Measurements from ENCODE around the gene GNAO1. TPM values are rescaled to one million over a fixed set of nuclear protein-coding genes. Genes with fewer than 3 reads are reported as not detected.

The GNAO1 gene
- polyA plus RNA-seq, 4 donors = 0.81 to 8.2 (median 3.2) TPM

DNA sequence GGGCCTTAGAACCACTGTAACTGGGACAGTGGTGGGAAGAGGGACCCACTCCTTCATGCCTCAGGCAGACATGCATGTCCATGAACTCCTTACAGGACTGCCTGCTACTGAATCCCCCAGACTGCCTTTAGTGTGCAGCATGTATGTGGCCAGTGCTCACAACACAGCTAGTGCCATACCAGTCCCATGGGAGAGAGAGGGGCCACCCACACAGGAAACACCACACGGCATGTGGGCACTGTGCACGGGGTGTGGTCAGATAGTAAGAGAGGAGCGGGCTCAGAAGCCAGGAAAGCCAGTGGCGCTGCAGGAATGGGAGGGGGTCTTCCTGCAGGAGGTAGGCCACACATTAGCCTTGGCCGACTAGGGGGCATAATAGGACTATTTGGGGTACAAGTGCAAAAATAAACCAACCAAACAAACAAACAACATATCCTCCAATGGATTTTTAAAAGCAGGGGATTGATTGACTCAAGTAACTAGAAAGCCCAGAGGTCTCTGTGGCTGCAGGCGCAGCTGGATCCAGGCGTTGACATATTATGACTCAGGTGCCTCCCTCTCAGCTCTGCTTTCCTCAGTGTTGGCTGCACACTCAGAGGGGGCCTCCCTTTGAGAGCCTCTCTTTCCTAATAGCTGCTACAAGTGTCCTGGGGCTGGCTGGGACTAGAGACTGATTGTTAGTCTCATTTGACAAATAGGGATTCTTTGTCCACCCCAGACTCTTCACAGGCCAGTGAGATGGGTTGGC is 129.7 kb downstream of the GNAO1 start:
- Histone ChIP-seq H3K36me3 (ENCODE audit: control insufficient read depth in 3 of 3, insufficient read depth in 2 of 3, low read depth in 1 of 3, low read length in 3 of 3) (no peaks in the 10 kb centered on the region), H3K4me1 (ENCODE audit: control insufficient read depth in 3 of 3, insufficient read depth in 2 of 3, low read depth in 1 of 3, low read length in 2 of 3) (no peaks in the 10 kb centered on the region), H3K4me3 (ENCODE audit: low read depth in 1 of 3, low read length in 3 of 3) (no peak overlapping the region), H3K9me3 (ENCODE audit: control insufficient read depth in 2 of 2, insufficient read depth in 1 of 2, low read depth in 1 of 2, low read length in 1 of 2) (no peaks in the 10 kb centered on the region), H3K27ac (ENCODE audit: low read depth in 1 of 3, low read length in 2 of 3) (no peak overlapping the region), H3K27me3 (ENCODE audit: control insufficient read depth in 3 of 3, insufficient read depth in 3 of 3, low read length in 3 of 3) (peaks cover 0 to 9% (median 0%) of the 10 kb centered on the region in 3 donors)
- FAIRE-seq = no peak
- 66 to 74% (median 71%) methylated on average over 7 of the region's 7 CpGs for WGBS, 3 donors
- no peak for DNase-seq

GRCh38 chr16:56321571-56321970 is 130.3 kb downstream of the GNAO1 start:
- FAIRE-seq (no peak), DNase-seq (no peak)
- 80 to 93% (median 82%) methylated on average over 9 of the region's 9 CpGs for WGBS, 3 donors
- Histone ChIP-seq H3K36me3 (ENCODE audit: control insufficient read depth in 3 of 3, insufficient read depth in 2 of 3, low read depth in 1 of 3, low read length in 3 of 3) (no peaks in the 10 kb centered on the region), H3K4me3 (ENCODE audit: low read depth in 1 of 3, low read length in 3 of 3) (no peak overlapping the region), H3K4me1 (ENCODE audit: control insufficient read depth in 3 of 3, insufficient read depth in 2 of 3, low read depth in 1 of 3, low read length in 2 of 3) (no peaks in the 10 kb centered on the region), H3K9me3 (ENCODE audit: control insufficient read depth in 2 of 2, insufficient read depth in 1 of 2, low read depth in 1 of 2, low read length in 1 of 2) (no peaks in the 10 kb centered on the region), H3K27me3 (ENCODE audit: control insufficient read depth in 3 of 3, insufficient read depth in 3 of 3, low read length in 3 of 3) (peaks cover 0 to 9% (median 0%) of the 10 kb centered on the region in 3 donors), H3K27ac (ENCODE audit: low read depth in 1 of 3, low read length in 2 of 3) (no peak overlapping the region)

DNA sequence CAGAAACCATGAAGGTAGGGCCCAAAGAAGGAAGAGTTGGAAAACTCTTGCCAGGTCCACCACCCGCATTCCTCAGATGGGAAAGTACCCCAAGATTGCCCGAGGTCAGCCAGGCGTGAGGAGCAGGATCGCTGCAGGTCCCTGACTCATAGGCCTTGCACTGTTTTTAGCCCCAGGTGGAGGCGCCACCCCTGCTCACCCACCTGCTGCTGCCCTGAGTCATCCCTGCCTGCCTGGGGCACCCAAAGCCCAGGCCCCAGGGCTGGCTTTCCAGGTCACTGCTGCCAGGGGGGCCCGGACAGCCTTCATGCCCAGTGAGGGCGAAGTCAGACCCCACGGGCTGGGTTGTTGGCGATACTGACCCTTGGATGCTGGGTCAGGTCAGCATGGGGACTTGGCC is 133.1 kb downstream of the GNAO1 start:
- Histone ChIP-seq H3K27me3 (ENCODE audit: control insufficient read depth in 3 of 3, insufficient read depth in 3 of 3, low read length in 3 of 3) (no peaks in the 10 kb centered on the region), H3K4me1 (ENCODE audit: control insufficient read depth in 3 of 3, insufficient read depth in 2 of 3, low read depth in 1 of 3, low read length in 2 of 3) (no peaks in the 10 kb centered on the region), H3K4me3 (ENCODE audit: low read depth in 1 of 3, low read length in 3 of 3) (no peak overlapping the region), H3K9me3 (ENCODE audit: control insufficient read depth in 2 of 2, insufficient read depth in 1 of 2, low read depth in 1 of 2, low read length in 1 of 2) (no peaks in the 10 kb centered on the region), H3K27ac (ENCODE audit: low read depth in 1 of 3, low read length in 2 of 3) (no peak overlapping the region), H3K36me3 (ENCODE audit: control insufficient read depth in 3 of 3, insufficient read depth in 2 of 3, low read depth in 1 of 3, low read length in 3 of 3) (no peaks in the 10 kb centered on the region)
- DNase-seq = no peak
- WGBS, 3 donors = 71 to 84% (median 81%) methylated on average over 9 of the region's 9 CpGs
- no peak for FAIRE-seq

DNA sequence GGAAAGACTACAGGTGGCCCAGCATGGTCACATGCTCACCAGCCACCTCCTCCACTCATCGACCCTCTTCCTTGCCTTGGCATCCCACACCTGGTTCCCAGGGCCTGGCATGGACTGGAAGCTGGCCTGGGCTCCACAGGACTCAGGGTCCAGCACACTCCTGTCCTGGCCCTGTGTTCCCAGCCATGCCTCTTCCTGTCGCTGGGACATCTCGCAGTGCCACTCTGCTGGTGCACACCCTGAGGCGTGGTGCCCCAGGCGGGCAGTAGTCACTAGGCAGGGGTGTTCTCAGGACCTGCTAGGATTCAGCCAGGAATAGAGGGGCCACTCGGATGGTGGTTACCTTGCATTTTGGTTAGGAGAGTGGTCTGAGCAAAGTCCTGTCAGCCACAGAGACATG is 134.7 kb downstream of the GNAO1 start:
- no peaks in the 10 kb centered on the region for H3K36me3 ChIP-seq (ENCODE audit: control insufficient read depth in 3 of 3, insufficient read depth in 2 of 3, low read depth in 1 of 3, low read length in 3 of 3)
- H3K27ac ChIP-seq (ENCODE audit: low read depth in 1 of 3, low read length in 2 of 3) = no peak overlapping the region
- 81 to 89% (median 87%) methylated on average over 6 of the region's 6 CpGs for WGBS, 3 donors
- FAIRE-seq = no peak
- no peaks in the 10 kb centered on the region for H3K4me1 ChIP-seq (ENCODE audit: control insufficient read depth in 3 of 3, insufficient read depth in 2 of 3, low read depth in 1 of 3, low read length in 2 of 3)
- H3K9me3 ChIP-seq (ENCODE audit: control insufficient read depth in 2 of 2, insufficient read depth in 1 of 2, low read depth in 1 of 2, low read length in 1 of 2) = no peaks in the 10 kb centered on the region
- H3K4me3 ChIP-seq (ENCODE audit: low read depth in 1 of 3, low read length in 3 of 3) = no peak overlapping the region
- no peaks in the 10 kb centered on the region for H3K27me3 ChIP-seq (ENCODE audit: control insufficient read depth in 3 of 3, insufficient read depth in 3 of 3, low read length in 3 of 3)
- no peak for DNase-seq

GRCh38 chr16:56327071-56327928 is 136.0 kb downstream of the GNAO1 start:
- no peak for DNase-seq
- Histone ChIP-seq H3K36me3 (ENCODE audit: control insufficient read depth in 3 of 3, insufficient read depth in 2 of 3, low read depth in 1 of 3, low read length in 3 of 3) (peaks cover 0 to 3% (median 2%) of the 10 kb centered on the region in 3 donors), H3K4me1 (ENCODE audit: control insufficient read depth in 3 of 3, insufficient read depth in 2 of 3, low read depth in 1 of 3, low read length in 2 of 3) (no peaks in the 10 kb centered on the region), H3K9me3 (ENCODE audit: control insufficient read depth in 2 of 2, insufficient read depth in 1 of 2, low read depth in 1 of 2, low read length in 1 of 2) (no peaks in the 10 kb centered on the region), H3K27ac (ENCODE audit: low read depth in 1 of 3, low read length in 2 of 3) (no peak overlapping the region), H3K27me3 (ENCODE audit: control insufficient read depth in 3 of 3, insufficient read depth in 3 of 3, low read length in 3 of 3) (no peaks in the 10 kb centered on the region), H3K4me3 (ENCODE audit: low read depth in 1 of 3, low read length in 3 of 3) (no peak overlapping the region)
- FAIRE-seq = no peak
- 83 to 86% (median 84%) methylated on average over 18 of the region's 18 CpGs for WGBS, 3 donors

- no peak for FAIRE-seq
- H3K36me3 ChIP-seq (ENCODE audit: control insufficient read depth in 3 of 3, insufficient read depth in 2 of 3, low read depth in 1 of 3, low read length in 3 of 3) = peaks cover 0 to 3% (median 2%) of the 10 kb centered on the region in 3 donors
Observed at GRCh38 chr16:56327929-56328258, 136.6 kb downstream of the GNAO1 start.

DNA sequence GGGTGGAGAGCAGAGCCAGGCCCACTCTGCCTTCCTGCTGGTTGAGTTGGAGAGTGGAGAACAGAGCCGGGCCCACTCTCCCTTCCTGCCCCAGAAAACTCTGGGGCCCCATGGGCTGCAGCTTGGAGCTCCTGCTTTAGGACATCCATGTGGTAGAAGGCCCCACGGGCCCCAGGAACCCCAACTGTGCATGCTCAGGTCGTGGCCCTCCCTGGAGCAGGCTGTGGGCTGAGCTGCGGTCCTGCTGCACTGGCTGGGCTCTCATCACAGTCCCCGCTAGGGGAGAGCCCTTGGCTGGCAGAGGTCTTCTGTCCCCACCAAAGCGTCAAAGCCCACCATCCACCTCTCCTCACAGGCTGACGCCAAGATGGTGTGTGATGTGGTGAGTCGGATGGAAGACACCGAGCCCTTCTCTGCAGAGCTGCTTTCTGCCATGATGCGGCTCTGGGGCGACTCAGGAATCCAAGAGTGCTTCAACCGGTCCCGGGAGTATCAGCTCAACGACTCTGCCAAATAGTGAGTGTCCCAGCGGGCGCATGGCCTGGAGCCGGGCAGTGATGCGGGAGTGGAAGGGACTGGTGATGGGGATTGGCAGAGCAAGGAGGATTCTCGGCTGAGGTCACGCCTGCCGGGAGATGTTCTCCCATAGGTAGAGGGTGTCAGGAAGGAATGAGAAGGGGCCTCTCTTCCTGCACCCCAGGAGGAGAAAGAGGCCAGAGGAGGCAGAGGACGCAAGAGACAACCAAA is 137.2 kb downstream of the GNAO1 start:
- Histone ChIP-seq H3K9me3 (ENCODE audit: control insufficient read depth in 2 of 2, insufficient read depth in 1 of 2, low read depth in 1 of 2, low read length in 1 of 2) (no peaks in the 10 kb centered on the region), H3K36me3 (ENCODE audit: control insufficient read depth in 3 of 3, insufficient read depth in 2 of 3, low read depth in 1 of 3, low read length in 3 of 3) (peaks cover 0 to 3% (median 2%) of the 10 kb centered on the region in 3 donors), H3K4me1 (ENCODE audit: control insufficient read depth in 3 of 3, insufficient read depth in 2 of 3, low read depth in 1 of 3, low read length in 2 of 3) (no peaks in the 10 kb centered on the region), H3K27me3 (ENCODE audit: control insufficient read depth in 3 of 3, insufficient read depth in 3 of 3, low read length in 3 of 3) (no peaks in the 10 kb centered on the region), H3K27ac (ENCODE audit: low read depth in 1 of 3, low read length in 2 of 3) (no peak overlapping the region), H3K4me3 (ENCODE audit: low read depth in 1 of 3, low read length in 3 of 3) (no peak overlapping the region)
- DNase-seq (no peak), FAIRE-seq (no peak)
- WGBS, 3 donors = 91 to 92% (median 92%) methylated on average over 22 of the region's 22 CpGs

More at GRCh38 chr16:56327929-56328258, 136.6 kb downstream of the GNAO1 start:
- Histone ChIP-seq H3K9me3 (ENCODE audit: control insufficient read depth in 2 of 2, insufficient read depth in 1 of 2, low read depth in 1 of 2, low read length in 1 of 2) (no peaks in the 10 kb centered on the region), H3K27ac (ENCODE audit: low read depth in 1 of 3, low read length in 2 of 3) (no peak overlapping the region), H3K4me1 (ENCODE audit: control insufficient read depth in 3 of 3, insufficient read depth in 2 of 3, low read depth in 1 of 3, low read length in 2 of 3) (no peaks in the 10 kb centered on the region), H3K27me3 (ENCODE audit: control insufficient read depth in 3 of 3, insufficient read depth in 3 of 3, low read length in 3 of 3) (no peaks in the 10 kb centered on the region), H3K4me3 (ENCODE audit: low read depth in 1 of 3, low read length in 3 of 3) (no peak overlapping the region)
- DNase-seq = no peak
- 52 to 85% (median 63%) methylated on average over 6 of the region's 6 CpGs for WGBS, 3 donors

DNA sequence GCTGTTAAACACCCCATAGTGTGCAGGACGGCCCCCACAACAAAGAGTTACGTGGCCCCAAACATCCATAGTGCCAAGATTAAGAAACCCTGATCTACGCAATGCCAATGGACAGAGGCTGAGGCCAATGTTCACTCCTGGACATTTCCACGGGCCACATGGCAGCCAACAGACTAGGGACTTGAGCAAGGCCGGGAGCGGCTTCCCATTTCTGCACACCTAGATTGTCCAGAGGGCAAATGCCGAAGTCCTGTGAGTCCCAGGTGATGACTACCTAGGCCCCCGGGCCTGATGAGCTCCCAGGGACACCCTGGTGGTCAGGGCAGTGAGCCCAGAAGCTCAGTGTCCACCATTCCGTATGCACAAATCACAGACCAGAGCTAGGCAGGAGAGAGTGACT is 138.6 kb downstream of the GNAO1 start:
- DNase-seq = no peak
- Histone ChIP-seq H3K27ac (ENCODE audit: low read depth in 1 of 3, low read length in 2 of 3) (no peak overlapping the region), H3K36me3 (ENCODE audit: control insufficient read depth in 3 of 3, insufficient read depth in 2 of 3, low read depth in 1 of 3, low read length in 3 of 3) (peaks cover 0 to 3% (median 2%) of the 10 kb centered on the region in 3 donors), H3K9me3 (ENCODE audit: control insufficient read depth in 2 of 2, insufficient read depth in 1 of 2, low read depth in 1 of 2, low read length in 1 of 2) (no peaks in the 10 kb centered on the region), H3K4me3 (ENCODE audit: low read depth in 1 of 3, low read length in 3 of 3) (no peak overlapping the region), H3K4me1 (ENCODE audit: control insufficient read depth in 3 of 3, insufficient read depth in 2 of 3, low read depth in 1 of 3, low read length in 2 of 3) (no peaks in the 10 kb centered on the region), H3K27me3 (ENCODE audit: control insufficient read depth in 3 of 3, insufficient read depth in 3 of 3, low read length in 3 of 3) (no peaks in the 10 kb centered on the region)
- 74 to 83% (median 77%) methylated on average over 9 of the region's 9 CpGs for WGBS, 3 donors
- no peak for FAIRE-seq
